GM13977 (cell line): Measurements from ENCODE around the gene POU2F2.
A peak's percentile ranks its signal among the peaks of the same experiment; 100 is the strongest.

Experiments used
- DNase-seq: peaks from one replicate; pipeline ENCODE4 v3.0.0; 2012; ENCODE audit warnings: low spot score
- in situ Hi-C: fragments of 300-500 bp; cut with MboI; formaldehyde crosslinking; loops from one replicate; pipeline ENCODE4 v1.12.0; 2022; ENCODE audit warnings: low sequenced_read_pairs, low pct_unique_long_range_greater_than_20kb, mixed read lengths, inconsistent platforms; ENCODE audit not compliant: unreplicated experiment
- TF ChIP-seq, protein P1 (sequence below): IDR thresholded peaks from 2 replicates; pipeline ENCODE4 v1.5.1; 2012; ENCODE audit warnings: mild to moderate bottlenecking, control low read depth; ENCODE audit not compliant: insufficient read depth; ENCODE audit errors: extremely low read depth, missing control alignments

POU2F2 gene

DNA sequence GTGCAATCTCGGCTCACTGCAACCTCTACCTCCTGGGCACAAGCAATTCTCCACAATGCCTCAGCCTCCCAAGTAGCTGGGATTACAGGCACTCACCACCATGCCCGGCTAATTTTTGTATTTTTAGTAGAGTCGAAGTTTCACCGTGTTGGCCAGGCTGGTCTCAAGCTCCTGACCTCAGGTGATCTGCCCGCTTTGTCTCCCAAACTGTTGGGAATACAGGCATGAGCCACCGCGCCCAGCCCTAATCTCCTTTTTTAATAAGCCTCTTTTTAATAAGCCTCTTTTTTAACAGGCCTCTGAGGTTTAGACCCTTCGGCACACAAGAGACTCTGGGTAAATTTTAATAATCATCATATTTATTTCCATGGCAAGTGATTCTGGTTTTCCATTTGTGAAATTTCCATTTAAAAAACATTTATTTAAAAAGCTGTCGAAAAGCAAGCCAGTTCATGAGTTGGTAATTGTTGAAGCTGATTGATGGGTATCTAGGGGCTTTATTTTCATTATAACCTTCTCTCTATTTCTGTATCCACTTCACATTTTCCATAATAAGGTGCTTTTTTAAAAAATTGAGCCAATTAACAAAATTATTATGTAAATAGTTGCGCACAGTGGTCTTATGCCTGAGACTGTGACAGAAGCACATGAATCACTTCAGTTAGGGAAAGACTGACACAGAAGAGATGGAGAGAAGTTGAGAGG lies 11.8 kb downstream of the POU2F2 start:
- DNase-seq: no peak
- in situ Hi-C loops: loop anchor here (25.0 kb wide), 1 partner anchor 167 kb away; no protein-coding TSS in a partner anchor
- TF ChIP-seq, protein P1, sequence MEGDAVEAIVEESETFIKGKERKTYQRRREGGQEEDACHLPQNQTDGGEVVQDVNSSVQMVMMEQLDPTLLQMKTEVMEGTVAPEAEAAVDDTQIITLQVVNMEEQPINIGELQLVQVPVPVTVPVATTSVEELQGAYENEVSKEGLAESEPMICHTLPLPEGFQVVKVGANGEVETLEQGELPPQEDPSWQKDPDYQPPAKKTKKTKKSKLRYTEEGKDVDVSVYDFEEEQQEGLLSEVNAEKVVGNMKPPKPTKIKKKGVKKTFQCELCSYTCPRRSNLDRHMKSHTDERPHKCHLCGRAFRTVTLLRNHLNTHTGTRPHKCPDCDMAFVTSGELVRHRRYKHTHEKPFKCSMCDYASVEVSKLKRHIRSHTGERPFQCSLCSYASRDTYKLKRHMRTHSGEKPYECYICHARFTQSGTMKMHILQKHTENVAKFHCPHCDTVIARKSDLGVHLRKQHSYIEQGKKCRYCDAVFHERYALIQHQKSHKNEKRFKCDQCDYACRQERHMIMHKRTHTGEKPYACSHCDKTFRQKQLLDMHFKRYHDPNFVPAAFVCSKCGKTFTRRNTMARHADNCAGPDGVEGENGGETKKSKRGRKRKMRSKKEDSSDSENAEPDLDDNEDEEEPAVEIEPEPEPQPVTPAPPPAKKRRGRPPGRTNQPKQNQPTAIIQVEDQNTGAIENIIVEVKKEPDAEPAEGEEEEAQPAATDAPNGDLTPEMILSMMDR: no peak

GRCh38 chr19:42117076-42117475 lies 15.2 kb downstream of the POU2F2 start:
- DNase-seq: no peak
- in situ Hi-C loops: loop anchor here (25.0 kb wide), 1 partner anchor 170 kb away; no protein-coding TSS in a partner anchor
- TF ChIP-seq, protein P1: no peak

- TF ChIP-seq, protein P1: peak; percentile 45
- no peak for DNase-seq
- in situ Hi-C loops: loop anchor here (25.0 kb wide), 1 partner anchor 171 kb away; no protein-coding TSS in a partner anchor
These were observed 15.8 kb downstream of the POU2F2 start for GRCh38 chr19:42116308-42117075.

GRCh38 chr19:42115705-42116104 lies 16.5 kb downstream of the POU2F2 start:
- no peak for DNase-seq
- in situ Hi-C loops: loop anchor here (25.0 kb wide), 1 partner anchor 172 kb away; no protein-coding TSS in a partner anchor
- TF ChIP-seq, protein P1: no peak

- no peak for DNase-seq
- in situ Hi-C loops: loop anchor here (25.0 kb wide), 1 partner anchor 172 kb away; no protein-coding TSS in a partner anchor
- TF ChIP-seq, protein P1: no peak
These were observed 17.0 kb downstream of the POU2F2 start for GRCh38 chr19:42115219-42115618.

- peak; percentile 81 for DNase-seq
- in situ Hi-C loops: loop anchor here (5.0 to 25.0 kb wide), 2 partner anchors 73 to 173 kb away; no protein-coding TSS in a partner anchor
- TF ChIP-seq, protein P1: no peak
These were observed 17.8 kb downstream of the POU2F2 start for GRCh38 chr19:42114412-42114811.
